SK-N-SH (cell line): ENCODE measurements around the gene CYSLTR2. TPM values are rescaled to one million over a fixed set of nuclear protein-coding genes. Genes with fewer than 3 reads are reported as not detected.

Experiments used
- CTCF ChIA-PET: fragments of 300-600, 350-600 bp; formaldehyde crosslinking; extraction: SDS; loops from one replicate; lab custom pipeline; 2021; lab: Yijun Ruan, JAX
- POLR2A ChIA-PET: fragments of 350-600 bp; sonication (Branson Sonifier 250); formaldehyde crosslinking; extraction: SDS; loops from one replicate; lab custom pipeline; 2020; ENCODE audit warnings: antibody characterized with exemption, inconsistent platforms; lab: Yijun Ruan, JAX
- DNase-seq: peaks from one replicate; pipeline ENCODE4 v3.0.0; 2012
- H2AFZ ChIP-seq: fragments of 200-600 bp; sonication (generic); 2 replicates; pipeline ENCODE4 v1.8.1; 2016; ENCODE audit warnings: antibody characterized with exemption, mild to moderate bottlenecking, low read depth
- H3F3A ChIP-seq: fragments of 200-600 bp; sonication (generic); replicated peaks from 2 replicates; pipeline ENCODE3; 2016; ENCODE audit warnings: antibody characterized with exemption, mild to moderate bottlenecking; ENCODE audit not compliant: insufficient read depth
- H3K27ac ChIP-seq, 2 experiments: fragments of 200-500 bp in 1 of 2; fragments of 200-600 bp in 1 of 2; sonication (Bioruptor generic) in 1 of 2; sonication (generic), shearing (Covaris generic) in 1 of 2; 2 replicates each; pipeline versions ENCODE4 v1.5.1 to v1.6.1; 2014 to 2016; ENCODE audit warnings: low read depth in 2 of 2, inconsistent platforms in 1 of 2, low read length in 1 of 2, mild to moderate bottlenecking in 1 of 2, mixed read lengths in 1 of 2
- H3K27me3 ChIP-seq: fragments of 200-600 bp; sonication (generic), shearing (Covaris generic); 2 replicates; pipeline ENCODE4 v1.6.1; 2016; ENCODE audit warnings: mixed run types; ENCODE audit not compliant: insufficient read depth
- H3K36me3 ChIP-seq, 2 experiments: fragments of 200-500 bp in 1 of 2; fragments of 200-600 bp in 1 of 2; sonication (Bioruptor generic) in 1 of 2; sonication (generic) in 1 of 2; replicated peaks in 1 of 2; 2 replicates each; pipeline versions ENCODE3 to v1.5.1; 2014 to 2016; ENCODE audit warnings: low read length in 1 of 2, mild to moderate bottlenecking in 1 of 2; ENCODE audit not compliant: insufficient read depth in 2 of 2, control insufficient read depth in 1 of 2
- H3K4me1 ChIP-seq, 2 experiments: fragments of 200-500 bp in 1 of 2; fragments of 200-600 bp in 1 of 2; sonication (Bioruptor generic) in 1 of 2; sonication (generic), shearing (Covaris generic) in 1 of 2; 2 replicates each; pipeline versions ENCODE4 v1.5.1 to v1.6.1; 2014 to 2016; ENCODE audit warnings: low read depth in 1 of 2, low read length in 1 of 2, mixed run types in 1 of 2; ENCODE audit not compliant: insufficient read depth in 2 of 2, control insufficient read depth in 1 of 2
- H3K4me2 ChIP-seq: fragments of 200-600 bp; sonication (generic), shearing (Covaris generic); 2 replicates; pipeline ENCODE4 v1.6.1; 2017; ENCODE audit warnings: mixed run types
- H3K4me3 ChIP-seq, 2 experiments: fragments of 200-500 bp in 1 of 2; fragments of 200-600 bp in 1 of 2; sonication (Bioruptor generic) in 1 of 2; sonication (generic), shearing (Covaris generic) in 1 of 2; 2 replicates each; pipeline versions ENCODE4 v1.5.1 to v1.8.1; 2014 to 2016; ENCODE audit warnings: low read depth in 2 of 2, inconsistent platforms in 1 of 2, low read length in 1 of 2, mild to moderate bottlenecking in 1 of 2, mixed read lengths in 1 of 2, moderate library complexity in 1 of 2
- H3K79me2 ChIP-seq: fragments of 200-600 bp; sonication (generic); 2 replicates; pipeline ENCODE4 v1.8.1; 2017; ENCODE audit warnings: mild to moderate bottlenecking; ENCODE audit not compliant: insufficient read depth
- H3K9ac ChIP-seq: fragments of 200-600 bp; sonication (generic); 2 replicates; pipeline ENCODE4 v1.6.1; 2017; ENCODE audit warnings: mixed run types
- H3K9me2 ChIP-seq: fragments of 200-600 bp; sonication (generic); 2 replicates; pipeline ENCODE4 v1.6.1; 2017; ENCODE audit warnings: mixed run types
- H3K9me3 ChIP-seq: fragments of 200-600 bp; sonication (generic); 2 replicates; pipeline ENCODE4 v1.6.1; 2017; ENCODE audit warnings: mixed run types, mild to moderate bottlenecking, moderate library complexity
- H4K20me1 ChIP-seq: fragments of 200-600 bp; sonication (generic); 2 replicates; pipeline ENCODE4 v1.6.1; 2017; ENCODE audit warnings: mild to moderate bottlenecking, mixed run types; ENCODE audit not compliant: insufficient read depth
- CHD2 ChIP-seq: fragments of 150-350 bp; IDR thresholded peaks from 2 replicates; pipeline ENCODE4 v1.6.1; 2018; ENCODE audit warnings: low read length; ENCODE audit not compliant: partially characterized antibody
- CTCF ChIP-seq: fragments of 200-600 bp; sonication (generic); IDR thresholded peaks from 2 replicates; pipeline ENCODE4 v1.6.1; 2017; ENCODE audit warnings: antibody characterized with exemption, mild to moderate bottlenecking, moderate library complexity
- ELF1 ChIP-seq: IDR thresholded peaks from 2 replicates; pipeline ENCODE4 v1.4.0; 2012
- EP300 ChIP-seq, 2 experiments: IDR thresholded peaks; 2 replicates each; pipeline versions ENCODE4 v1.4.0 to v1.6.1; 2012; ENCODE audit warnings: borderline replicate concordance in 1 of 2, low read depth in 1 of 2, low read length in 1 of 2
- IRF3 ChIP-seq: fragments of 150-350 bp; IDR thresholded peaks from 2 replicates; pipeline ENCODE4 v1.6.1; 2016; ENCODE audit warnings: mild to moderate bottlenecking, low read depth, low read length
- MXI1 ChIP-seq: IDR thresholded peaks from 2 replicates; pipeline ENCODE4 v1.6.1; 2012; ENCODE audit warnings: mild to moderate bottlenecking, low read depth, low read length, improper control_type of control experiment
- PBX3 ChIP-seq: IDR thresholded peaks from 2 replicates; pipeline ENCODE4; 2012
- RAD21 ChIP-seq: IDR thresholded peaks from 2 replicates; pipeline ENCODE4 v1.6.1; 2012; ENCODE audit warnings: mild to moderate bottlenecking, low read length
- REST ChIP-seq: IDR thresholded peaks from 2 replicates; pipeline ENCODE4 v1.6.1; 2012; ENCODE audit warnings: mild to moderate bottlenecking, low read depth, low read length, moderate library complexity
- RFX5 ChIP-seq: IDR thresholded peaks from 2 replicates; pipeline ENCODE4 v1.6.1; 2012; ENCODE audit warnings: mild to moderate bottlenecking, improper control_type of control experiment, low read length
- TAF1 ChIP-seq: IDR thresholded peaks from 2 replicates; pipeline ENCODE4 v1.6.1; 2012; ENCODE audit warnings: low read depth, mild to moderate bottlenecking, low read length, moderate library complexity, borderline replicate concordance
- USF2 ChIP-seq: fragments of 150-350 bp; IDR thresholded peaks from 2 replicates; pipeline ENCODE4 v1.6.1; 2017; ENCODE audit warnings: antibody characterized with exemption, low read length, low read depth, borderline replicate concordance
- YY1 ChIP-seq: IDR thresholded peaks from 2 replicates; pipeline ENCODE4 v1.4.0; 2012; ENCODE audit warnings: low read depth, mild to moderate bottlenecking
- WGBS: methylation state at CpG from one replicate; pipeline ENCODE4 v1.1.6; 2017; ENCODE audit warnings: low lambda C conversion rate; 5-methylcytosine and 5-hydroxymethylcytosine counted together
- polyA plus RNA-seq, 3 experiments: library from polyadenylated mRNA; depleted of rRNA; stranded (reverse); fragments of >200 nt; gene quantifications; 2 replicates each; pipeline ENCODE4 v1.2.3, GENCODE V29; 2012

Gene CYSLTR2
- polyA plus RNA-seq, 1 of the 3 experiments (the other 2 are of a cell fraction) = 0.12 TPM

- TF ChIP-seq REST (peak; percentile 37; the same call in 1 of the 2 replicates), RFX5 (no peak), MXI1 (no peak), RAD21 (peak; percentile 49), IRF3 (no peak), CTCF (peak; percentile 72), ELF1 (no peak), TAF1 (no peak)
Observed at GRCh38 chr13:48749699-48750473, 96.2 kb downstream of the CYSLTR2 start (continued).

GRCh38 chr13:48750588-48751383 lies 97.1 kb downstream of the CYSLTR2 start:
- H4K20me1 ChIP-seq = no peaks in the 10 kb centered on the region
- POLR2A ChIA-PET = no interaction called here
- H3K4me2 ChIP-seq = no peak overlapping the region
- CTCF ChIA-PET = interaction anchor here (0.7 to 3.4 kb wide), 6 partner anchors 10 to 381 kb away, joined by 3 to 21 read pairs (median 4); no protein-coding TSS in a partner anchor
- 97% methylated on average over 9 of the region's 9 CpGs for WGBS
- H2AFZ ChIP-seq = no peak overlapping the region
- TF ChIP-seq PBX3 = no peak
- TF ChIP-seq CHD2 = no peak
- no peak for TF ChIP-seq ELF1
- no peak for TF ChIP-seq RAD21
- no peak for TF ChIP-seq YY1
- no peak for TF ChIP-seq USF2
- TF ChIP-seq EP300 (IDR thresholded peaks at IDR 0.05; ENCODE audit: borderline replicate concordance in 1 of 2, low read depth in 1 of 2, low read length in 1 of 2) = no peak
- H3F3A ChIP-seq = peaks cover 11% of the 10 kb centered on the region
- no peak overlapping the region for H3K4me3 ChIP-seq
- H3K9me2 ChIP-seq = no peaks in the 10 kb centered on the region
- DNase-seq = no peak
- no peaks in the 10 kb centered on the region for H3K27me3 ChIP-seq
- no peaks in the 10 kb centered on the region for H3K9me3 ChIP-seq
- peak overlapping the region in 1 of 2 experiments; percentile 87; a peak in 1 of 4 replicates for H3K27ac ChIP-seq
- H3K4me1 ChIP-seq = peaks cover 0 to 13% of the 10 kb centered on the region in 2 experiments; a peak in 2 of 4 replicates
- H3K36me3 ChIP-seq = no peaks in the 10 kb centered on the region
- no peak overlapping the region for H3K9ac ChIP-seq
- H3K79me2 ChIP-seq = no peaks in the 10 kb centered on the region
